PC-9 (cell line): ENCODE measurements around the gene S1PR5. TPM values are rescaled to one million over a fixed set of nuclear protein-coding genes. Genes with fewer than 3 reads are reported as not detected.
"Not testable (repeated sequence)": the region's sequence is repeated elsewhere in the genome, so short reads cannot be mapped to it uniquely, and the experiment has no call there.

Source experiments
- BruUV-seq: library from RNA; stranded (reverse); fragments of 400-500 nt; replicated peaks from 2 replicates; lab custom pipeline; 2021; lab: Mats Ljungman, UMichigan
- CTCF ChIA-PET: fragments of 300-600 bp; sonication (Branson Sonifier 250); formaldehyde crosslinking; loops from one replicate; lab custom pipeline; 2022; ENCODE audit warnings: antibody characterized with exemption; lab: Charles Lee
- POLR2A ChIA-PET: fragments of 300-600 bp; sonication (Branson Sonifier 250); formaldehyde crosslinking; loops from one replicate; lab custom pipeline; 2022; ENCODE audit warnings: antibody characterized with exemption; ENCODE audit not compliant: unreplicated experiment; lab: Charles Lee
- DNase-seq, 2 experiments: peaks; one replicate each; pipeline versions ENCODE4 v3.0.0 to v3.0.0-alpha.2; 2015 to 2022; ENCODE audit warnings: mixed read lengths in 1 of 2
- H2AFZ ChIP-seq: fragments of 200-600 bp; sonication (generic); 2 replicates; pipeline ENCODE4 v1.8.1; 2017; ENCODE audit warnings: antibody characterized with exemption
- H3F3A ChIP-seq: fragments of 200-600 bp; sonication (generic); 2 replicates; pipeline ENCODE4 v1.8.1; 2017; ENCODE audit warnings: antibody characterized with exemption, mild to moderate bottlenecking, low read depth; ENCODE audit not compliant: insufficient read depth
- H3K27ac ChIP-seq: fragments of 200-600 bp; sonication (generic); 2 replicates; pipeline ENCODE4 v1.6.1; 2016; ENCODE audit warnings: mixed run types
- H3K27me3 ChIP-seq: fragments of 200-600 bp; sonication (generic); 2 replicates; pipeline ENCODE4 v1.6.1; 2016; ENCODE audit warnings: low read depth, mixed run types; ENCODE audit not compliant: insufficient read depth
- H3K36me3 ChIP-seq: fragments of 200-600 bp; sonication (generic); 2 replicates; pipeline ENCODE4 v1.6.1; 2016; ENCODE audit warnings: low read depth, mixed run types
- H3K4me1 ChIP-seq: fragments of 200-600 bp; sonication (generic); replicated peaks from 2 replicates; pipeline ENCODE4 v1.6.1; 2016; ENCODE audit warnings: mixed run types; ENCODE audit not compliant: insufficient read depth
- H3K4me2 ChIP-seq: fragments of 200-600 bp; sonication (generic); 2 replicates; pipeline ENCODE4 v1.6.1; 2017; ENCODE audit warnings: mixed run types
- H3K4me3 ChIP-seq: fragments of 200-600 bp; sonication (generic); 2 replicates; pipeline ENCODE4 v1.6.1; 2016; ENCODE audit warnings: mixed run types
- H3K79me2 ChIP-seq: fragments of 200-600 bp; sonication (generic); 2 replicates; pipeline ENCODE4 v1.6.1; 2017; ENCODE audit warnings: low read depth, mixed run types
- H3K9me2 ChIP-seq: fragments of 200-600 bp; sonication (generic); 2 replicates; pipeline ENCODE4 v1.8.1; 2017; ENCODE audit warnings: mild to moderate bottlenecking; ENCODE audit not compliant: insufficient read depth
- H3K9me3 ChIP-seq: fragments of 200-600 bp; sonication (generic); 2 replicates; pipeline ENCODE4 v1.8.1; 2016; ENCODE audit warnings: low read depth; ENCODE audit not compliant: insufficient read depth
- H4K20me1 ChIP-seq: fragments of 200-600 bp; sonication (generic); 2 replicates; pipeline ENCODE4 v1.8.1; 2017; ENCODE audit not compliant: insufficient read depth
- EZH2 ChIP-seq: fragments of 200-600 bp; sonication (generic); IDR thresholded peaks from 2 replicates; pipeline ENCODE4 v1.8.0; 2017; ENCODE audit warnings: antibody characterized with exemption, low read depth
- intact Hi-C: fragments of 100-400 bp; cut with micrococcal nuclease; formaldehyde crosslinking; loops from one replicate; pipeline ENCODE4 v1.10.0; 2022; ENCODE audit not compliant: unreplicated experiment
- total RNA-seq: library from RNA; stranded (reverse); gene quantifications from 2 replicates; pipeline ENCODE4 v1.2.3, GENCODE V29; 2021
- TF ChIP-seq, protein P1 (sequence below): fragments of 200-600 bp; sonication (generic); conservative IDR thresholded peaks from 2 replicates; pipeline ENCODE4 v1.6.1; 2017; ENCODE audit warnings: mixed run types, antibody characterized with exemption, mild to moderate bottlenecking, moderate library complexity

Gene S1PR5
- total RNA-seq, 1 experiment from 2014 or later = 9.5 TPM

DNA sequence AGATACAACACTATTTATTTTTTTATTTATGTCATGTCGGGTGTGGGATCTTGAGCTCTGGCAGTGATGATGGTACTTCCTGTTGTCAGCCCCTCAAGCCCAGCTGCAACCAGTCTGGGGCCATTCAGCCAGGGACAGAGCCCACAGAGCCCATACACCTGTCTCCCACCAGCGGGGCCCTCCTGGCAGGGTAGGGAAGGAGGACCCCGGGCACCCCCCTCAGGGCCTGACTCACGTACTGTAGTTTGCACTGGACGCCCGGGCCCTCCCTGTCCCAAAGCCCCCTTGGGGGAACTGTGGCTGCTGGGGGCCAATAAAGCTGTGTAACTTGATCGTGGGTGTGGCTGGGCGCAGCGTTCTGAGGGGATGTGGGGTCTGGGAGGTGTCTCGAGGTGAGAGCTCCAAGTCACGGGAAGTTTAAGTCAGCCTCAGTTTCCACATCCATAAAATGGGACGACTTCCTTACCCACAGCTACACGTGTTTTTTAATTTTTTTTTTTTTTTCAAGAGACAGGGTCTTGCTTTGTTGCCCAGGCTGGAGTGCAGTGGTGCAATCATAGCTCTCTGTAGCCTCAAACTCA, 35.9 kb upstream of the S1PR5 start:
- ChIA-PET POLR2A (interaction anchor here (0.6 kb wide), 1 partner anchor 50 kb away, joined by 3 read pairs; the partner anchor contains the start of gene KEAP1), CTCF (interaction anchor here (0.6 to 1.1 kb wide), 3 partner anchors 18 to 313 kb away, joined by 3 to 4 read pairs (median 3); no protein-coding TSS in a partner anchor)
- Histone ChIP-seq H3K79me2 (no peaks in the 10 kb centered on the region), H3K9me3 (no peaks in the 10 kb centered on the region), H3K27ac (no peak overlapping the region), H3K36me3 (peaks cover 20% of the 10 kb centered on the region), H4K20me1 (no peaks in the 10 kb centered on the region; the same call in none of the 2 replicates), H3F3A (peaks cover 44% of the 10 kb centered on the region), H3K4me3 (no peak overlapping the region), H3K4me1 (no peaks in the 10 kb centered on the region), H3K4me2 (no peak overlapping the region), H3K27me3 (no peaks in the 10 kb centered on the region), H3K9me2 (no peaks in the 10 kb centered on the region), H2AFZ (no peak overlapping the region)
- TF ChIP-seq EZH2 = no peak
- TF ChIP-seq, protein P1, sequence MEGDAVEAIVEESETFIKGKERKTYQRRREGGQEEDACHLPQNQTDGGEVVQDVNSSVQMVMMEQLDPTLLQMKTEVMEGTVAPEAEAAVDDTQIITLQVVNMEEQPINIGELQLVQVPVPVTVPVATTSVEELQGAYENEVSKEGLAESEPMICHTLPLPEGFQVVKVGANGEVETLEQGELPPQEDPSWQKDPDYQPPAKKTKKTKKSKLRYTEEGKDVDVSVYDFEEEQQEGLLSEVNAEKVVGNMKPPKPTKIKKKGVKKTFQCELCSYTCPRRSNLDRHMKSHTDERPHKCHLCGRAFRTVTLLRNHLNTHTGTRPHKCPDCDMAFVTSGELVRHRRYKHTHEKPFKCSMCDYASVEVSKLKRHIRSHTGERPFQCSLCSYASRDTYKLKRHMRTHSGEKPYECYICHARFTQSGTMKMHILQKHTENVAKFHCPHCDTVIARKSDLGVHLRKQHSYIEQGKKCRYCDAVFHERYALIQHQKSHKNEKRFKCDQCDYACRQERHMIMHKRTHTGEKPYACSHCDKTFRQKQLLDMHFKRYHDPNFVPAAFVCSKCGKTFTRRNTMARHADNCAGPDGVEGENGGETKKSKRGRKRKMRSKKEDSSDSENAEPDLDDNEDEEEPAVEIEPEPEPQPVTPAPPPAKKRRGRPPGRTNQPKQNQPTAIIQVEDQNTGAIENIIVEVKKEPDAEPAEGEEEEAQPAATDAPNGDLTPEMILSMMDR = no peak
- BruUV-seq = no TSS peak
- no peak for DNase-seq
- intact Hi-C loops = no loop called here

DNA sequence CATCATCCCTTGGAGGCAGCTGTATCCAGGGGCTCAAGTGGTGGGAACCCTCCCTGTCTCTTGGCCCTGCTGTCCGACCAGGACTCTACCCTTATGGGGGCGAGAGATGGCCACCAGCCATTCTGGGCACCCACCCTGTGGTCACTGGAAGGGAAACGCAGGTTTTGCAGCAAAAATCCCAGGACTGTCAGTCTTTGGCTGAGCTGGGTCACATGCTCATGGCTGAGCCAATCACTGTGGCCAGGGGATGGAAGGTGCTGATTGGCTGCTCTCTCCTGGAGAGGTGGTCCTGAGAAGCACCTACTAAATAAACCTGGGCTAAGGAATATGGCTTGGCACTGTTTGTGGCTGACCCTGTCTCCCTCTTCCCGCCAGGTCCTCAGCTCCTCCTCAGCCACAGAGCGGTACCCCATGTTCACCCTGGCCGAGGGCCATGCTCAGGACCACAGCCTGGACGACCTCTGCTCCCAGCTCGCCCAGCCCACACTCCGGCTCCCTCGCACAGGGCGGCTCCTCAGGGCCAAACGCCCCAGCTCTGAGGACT, 35.3 kb upstream of the S1PR5 start:
- DNase-seq = no peak
- no peaks in the 10 kb centered on the region; the same call in none of the 2 replicates for H4K20me1 ChIP-seq
- H2AFZ ChIP-seq = no peak overlapping the region
- BruUV-seq = no TSS peak
- no peak overlapping the region for H3K27ac ChIP-seq
- POLR2A ChIA-PET = interaction anchor here (0.6 kb wide), 1 partner anchor 49 kb away, joined by 3 read pairs; the partner anchor contains the start of gene KEAP1
- no peaks in the 10 kb centered on the region for H3K27me3 ChIP-seq
- H3K9me3 ChIP-seq = no peaks in the 10 kb centered on the region
- intact Hi-C loops = no loop called here
- H3K4me1 ChIP-seq = no peaks in the 10 kb centered on the region
- CTCF ChIA-PET = interaction anchor here (0.6 to 1.1 kb wide), 3 partner anchors 19 to 80 kb away, joined by 3 to 6 read pairs (median 4); no protein-coding TSS in a partner anchor
- H3K36me3 ChIP-seq = peaks cover 20% of the 10 kb centered on the region
- no peak for TF ChIP-seq EZH2
- TF ChIP-seq, protein P1 = no peak
- H3K9me2 ChIP-seq = no peaks in the 10 kb centered on the region
- no peak overlapping the region for H3K4me2 ChIP-seq
- H3K79me2 ChIP-seq = no peaks in the 10 kb centered on the region
- H3F3A ChIP-seq = peaks cover 44% of the 10 kb centered on the region
- H3K4me3 ChIP-seq = no peak overlapping the region

DNA sequence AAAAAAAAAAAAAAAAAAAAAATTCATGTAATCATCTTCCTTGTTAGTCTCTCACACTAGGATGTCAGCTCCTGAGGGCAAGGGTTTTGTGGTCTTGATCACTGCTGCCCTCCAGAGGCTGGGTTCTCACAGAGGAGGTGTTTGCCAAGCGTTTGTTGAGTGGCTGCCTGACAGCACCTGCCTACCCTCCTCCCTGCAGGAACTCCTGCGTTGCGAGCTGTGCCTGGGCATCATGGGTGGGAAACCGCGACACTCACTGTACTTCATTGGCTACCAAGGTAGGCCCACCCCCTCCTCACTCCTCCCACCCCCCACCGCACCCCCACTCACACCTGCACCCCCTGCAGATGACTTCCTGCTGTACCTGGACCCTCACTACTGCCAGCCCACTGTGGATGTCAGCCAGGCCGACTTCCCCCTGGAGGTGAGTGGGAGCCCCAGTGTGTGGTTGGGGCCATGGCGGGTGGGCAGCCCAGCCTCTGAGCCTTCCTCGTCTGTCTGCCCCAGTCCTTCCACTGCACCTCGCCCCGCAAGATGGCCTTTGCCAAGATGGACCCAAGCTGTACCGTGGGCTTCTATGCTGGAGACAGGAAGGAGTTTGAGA, 34.6 kb upstream of the S1PR5 start:
- no peak overlapping the region for H2AFZ ChIP-seq
- no peak overlapping the region for H3K4me3 ChIP-seq
- H3F3A ChIP-seq = peaks cover 43% of the 10 kb centered on the region
- H3K9me3 ChIP-seq = no peaks in the 10 kb centered on the region
- H3K9me2 ChIP-seq = no peaks in the 10 kb centered on the region
- no peak overlapping the region for H3K27ac ChIP-seq
- no peak overlapping the region for H3K4me2 ChIP-seq
- H3K4me1 ChIP-seq = no peaks in the 10 kb centered on the region
- no peaks in the 10 kb centered on the region for H3K27me3 ChIP-seq
- H3K79me2 ChIP-seq = no peaks in the 10 kb centered on the region
- TF ChIP-seq, protein P1 = peak; percentile 46; the same call in 1 of the 2 replicates
- no peak for TF ChIP-seq EZH2
- DNase-seq = peak; percentile 45 to 72
- H4K20me1 ChIP-seq = no peaks in the 10 kb centered on the region; the same call in none of the 2 replicates
- ChIA-PET CTCF (no interaction called here), POLR2A (no interaction called here)
- no TSS peak for BruUV-seq
- peaks cover 20% of the 10 kb centered on the region for H3K36me3 ChIP-seq
- intact Hi-C loops = no loop called here

DNA sequence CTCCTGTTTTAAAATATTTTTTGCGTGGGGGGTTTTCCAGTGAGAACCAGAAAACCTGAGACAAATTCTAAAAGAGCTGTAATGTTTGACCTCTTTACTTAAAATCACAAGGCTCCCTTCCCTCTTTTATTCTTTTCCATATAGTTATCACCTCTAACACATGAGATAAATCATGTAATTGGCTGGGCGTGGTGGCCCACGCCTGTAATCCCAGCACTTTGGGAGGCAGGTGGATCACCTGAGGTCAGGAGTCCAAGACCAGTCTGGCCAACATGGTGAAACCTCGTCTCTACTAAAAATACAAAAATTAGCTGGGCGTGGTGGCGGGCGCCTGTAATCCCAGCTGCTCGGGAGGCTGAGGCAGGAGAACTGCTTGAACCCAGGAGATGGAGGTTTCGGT, 33.8 kb upstream of the S1PR5 start:
- H3K4me1 ChIP-seq, H4K20me1 ChIP-seq, DNase-seq, POLR2A ChIA-PET, intact Hi-C loops, BruUV-seq, H3K4me2 ChIP-seq, H3K4me3 ChIP-seq, H3K27me3 ChIP-seq, H3K9me2 ChIP-seq, H2AFZ ChIP-seq, H3K9me3 ChIP-seq, H3K27ac ChIP-seq, H3K79me2 ChIP-seq: not testable (repeated sequence)
- peaks cover 37% of the 10 kb centered on the region for H3F3A ChIP-seq
- peaks cover 18% of the 10 kb centered on the region for H3K36me3 ChIP-seq
- CTCF ChIA-PET = interaction anchor here (0.5 kb wide), 1 partner anchor 44 kb away, joined by 17 read pairs; no protein-coding TSS in a partner anchor
